Omental fat pad (tissue), 4 donors: ENCODE data around the gene ATG4A. TPM values are rescaled to one million over a fixed set of nuclear protein-coding genes. Genes with fewer than 3 reads are reported as not detected.

Experiments used
- ATAC-seq: fragments of 150-250 bp; one replicate; pipeline ENCODE4 v1.9.1; 2016; ENCODE audit warnings: mild to moderate bottlenecking, moderate library complexity; ENCODE audit not compliant: low FRiP score
- DNase-seq: peaks from one replicate; pipeline ENCODE4 v3.0.0-alpha.2; 2019; ENCODE audit warnings: low spot score
- total RNA-seq, 4 donors: library from RNA; depleted of rRNA; stranded (reverse); fragments of >200 nt; gene quantifications; one replicate each; pipeline ENCODE4 v1.1.0, GENCODE V29; 2016
- TF ChIP-seq, protein P1 (sequence below), 3 donors: fragments of 450-650 bp; IDR thresholded peaks; one replicate each; pipeline ENCODE4 v1.5.1; 2016 to 2017; ENCODE audit warnings: antibody characterized with exemption in 3 of 3, mild to moderate bottlenecking in 3 of 3, moderate library complexity in 2 of 3

ATG4A gene
- total RNA-seq, 4 donors from 2014 or later = 8.8 to 15.4 (median 10.8) TPM

DNA sequence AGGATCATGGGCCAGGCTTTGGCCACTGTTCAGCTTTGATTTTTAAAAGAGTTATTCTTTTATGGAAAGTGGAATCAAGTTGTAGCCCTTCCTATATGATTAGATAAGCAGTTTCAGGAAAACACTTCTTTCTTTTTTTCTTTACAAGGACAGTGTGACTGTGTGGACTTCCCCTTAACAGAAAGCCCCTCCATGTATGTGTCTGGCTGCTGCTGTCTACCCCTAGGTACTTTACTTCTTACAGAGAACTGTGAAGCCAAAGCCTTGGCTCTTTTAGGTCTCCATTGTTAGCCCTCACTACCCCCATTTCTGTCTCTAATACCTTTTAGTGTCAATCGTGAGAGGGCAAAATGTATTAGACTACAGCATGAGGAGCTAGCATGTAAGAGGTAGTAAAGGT lies 27.6 kb upstream of the ATG4A start:
- no peak for ATAC-seq

DNA sequence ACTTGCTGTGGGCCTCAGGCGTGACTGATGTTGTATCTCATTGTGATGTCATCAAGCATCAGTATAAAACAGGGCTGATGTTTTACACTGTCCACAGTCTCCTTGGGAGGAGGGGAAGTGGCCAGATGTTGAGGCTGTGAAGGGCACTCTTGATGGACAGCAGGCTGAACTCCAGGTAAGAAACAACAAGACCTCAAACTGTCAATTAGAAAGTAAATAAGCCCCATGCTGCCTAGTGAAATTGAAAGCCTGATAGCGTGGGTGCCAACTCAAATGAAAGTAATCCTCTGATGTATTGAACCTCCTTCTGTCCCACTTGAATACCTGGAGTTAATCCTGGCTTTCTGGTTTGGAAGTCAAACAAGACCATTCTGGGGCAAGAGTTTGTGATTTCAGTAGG lies 27.0 kb upstream of the ATG4A start:
- DNase-seq (no peak), ATAC-seq (no peak)
- TF ChIP-seq, protein P1, sequence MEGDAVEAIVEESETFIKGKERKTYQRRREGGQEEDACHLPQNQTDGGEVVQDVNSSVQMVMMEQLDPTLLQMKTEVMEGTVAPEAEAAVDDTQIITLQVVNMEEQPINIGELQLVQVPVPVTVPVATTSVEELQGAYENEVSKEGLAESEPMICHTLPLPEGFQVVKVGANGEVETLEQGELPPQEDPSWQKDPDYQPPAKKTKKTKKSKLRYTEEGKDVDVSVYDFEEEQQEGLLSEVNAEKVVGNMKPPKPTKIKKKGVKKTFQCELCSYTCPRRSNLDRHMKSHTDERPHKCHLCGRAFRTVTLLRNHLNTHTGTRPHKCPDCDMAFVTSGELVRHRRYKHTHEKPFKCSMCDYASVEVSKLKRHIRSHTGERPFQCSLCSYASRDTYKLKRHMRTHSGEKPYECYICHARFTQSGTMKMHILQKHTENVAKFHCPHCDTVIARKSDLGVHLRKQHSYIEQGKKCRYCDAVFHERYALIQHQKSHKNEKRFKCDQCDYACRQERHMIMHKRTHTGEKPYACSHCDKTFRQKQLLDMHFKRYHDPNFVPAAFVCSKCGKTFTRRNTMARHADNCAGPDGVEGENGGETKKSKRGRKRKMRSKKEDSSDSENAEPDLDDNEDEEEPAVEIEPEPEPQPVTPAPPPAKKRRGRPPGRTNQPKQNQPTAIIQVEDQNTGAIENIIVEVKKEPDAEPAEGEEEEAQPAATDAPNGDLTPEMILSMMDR (IDR thresholded peaks at IDR 0.05) = no peak

More for the DNA sequence above, 27.6 kb upstream of the ATG4A start:
- DNase-seq = no peak
- TF ChIP-seq, protein P1 (IDR thresholded peaks at IDR 0.05) = no peak

DNA sequence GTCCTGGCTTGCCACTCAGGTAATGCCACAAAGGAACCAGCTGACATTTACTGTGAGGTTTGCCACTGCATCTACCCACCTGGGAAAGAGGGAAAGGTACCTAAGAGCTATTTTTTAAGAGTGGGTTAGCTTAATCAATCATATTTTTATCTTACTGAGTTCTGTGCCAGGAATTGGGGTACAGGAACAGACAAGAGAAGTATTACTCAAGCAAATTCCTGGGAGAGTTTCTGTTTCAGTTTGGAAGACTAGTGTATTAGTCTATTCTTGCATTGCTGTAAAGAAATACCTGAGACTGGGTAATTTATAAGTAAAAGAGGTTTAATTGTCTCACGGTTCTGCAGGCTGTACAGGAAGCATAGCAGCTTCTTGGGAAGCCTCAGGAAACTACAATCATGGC lies 23.5 kb upstream of the ATG4A start:
- TF ChIP-seq, protein P1 (IDR thresholded peaks at IDR 0.05) = no peak
- no peak for ATAC-seq
- no peak for DNase-seq

DNA sequence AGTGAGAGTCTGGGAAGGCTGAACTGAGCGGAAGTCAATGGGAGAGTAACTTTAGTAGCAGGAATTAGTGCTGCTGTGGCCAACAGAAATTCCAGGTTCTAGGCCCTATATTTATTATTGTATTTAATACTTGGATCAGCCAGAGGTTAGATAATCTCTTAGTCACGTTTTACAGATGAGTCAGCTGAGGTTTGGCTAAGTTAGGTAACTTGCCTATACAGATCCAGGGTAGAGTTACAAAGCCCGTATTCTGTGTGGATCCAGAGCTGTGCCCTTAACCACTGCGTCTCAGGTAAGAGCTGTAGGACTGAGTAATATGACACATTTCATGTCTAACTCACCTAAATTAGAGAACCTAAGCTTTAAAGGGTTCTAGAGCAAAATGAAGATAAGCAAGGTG lies 20.7 kb upstream of the ATG4A start:
- DNase-seq (no peak), ATAC-seq (no peak)
- TF ChIP-seq, protein P1 (IDR thresholded peaks at IDR 0.05) = no peak

DNA sequence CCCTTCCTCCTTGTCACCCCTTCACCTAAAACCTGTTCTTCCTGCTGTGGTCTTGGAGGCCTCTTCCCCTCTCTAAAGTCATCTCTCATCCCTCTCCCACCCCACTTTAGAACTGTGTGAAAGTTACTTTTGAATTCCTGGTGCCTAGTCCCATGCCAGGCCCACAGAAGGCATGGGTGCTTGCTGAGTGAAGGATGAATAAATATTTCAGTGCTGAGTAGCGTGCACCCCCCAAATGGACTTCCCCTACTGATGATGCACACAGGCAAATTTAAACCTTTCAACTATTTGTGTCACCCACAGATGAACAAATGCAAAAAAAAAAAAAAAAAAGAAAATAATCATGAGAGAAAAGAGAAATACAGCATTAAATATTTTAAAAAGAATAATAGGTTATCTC lies 20.0 kb upstream of the ATG4A start:
- no peak for DNase-seq
- TF ChIP-seq, protein P1 (IDR thresholded peaks at IDR 0.05) = no peak
- ATAC-seq = no peak

DNA sequence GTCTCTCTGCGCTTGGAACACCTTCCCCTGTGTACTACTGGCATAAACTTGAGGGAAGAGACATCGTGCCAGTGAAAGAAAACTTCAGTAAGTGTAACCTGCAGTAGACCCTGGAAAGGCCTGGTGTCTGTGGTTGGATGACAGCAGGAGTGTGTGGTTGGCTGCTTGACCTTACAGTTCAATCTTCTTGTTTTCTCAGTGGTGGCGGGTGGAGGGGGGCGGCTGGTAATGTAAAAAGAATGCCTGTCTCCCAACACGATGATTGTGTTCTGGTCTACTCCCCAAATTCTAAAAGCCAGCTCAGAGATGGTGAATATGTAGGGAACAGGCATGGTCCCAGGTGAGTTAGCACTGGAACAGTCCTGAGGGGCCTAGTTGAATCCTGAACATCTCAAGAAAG lies 18.8 kb upstream of the ATG4A start:
- no peak for ATAC-seq
- TF ChIP-seq, protein P1 (IDR thresholded peaks at IDR 0.05) = no peak
- no peak for DNase-seq

DNA sequence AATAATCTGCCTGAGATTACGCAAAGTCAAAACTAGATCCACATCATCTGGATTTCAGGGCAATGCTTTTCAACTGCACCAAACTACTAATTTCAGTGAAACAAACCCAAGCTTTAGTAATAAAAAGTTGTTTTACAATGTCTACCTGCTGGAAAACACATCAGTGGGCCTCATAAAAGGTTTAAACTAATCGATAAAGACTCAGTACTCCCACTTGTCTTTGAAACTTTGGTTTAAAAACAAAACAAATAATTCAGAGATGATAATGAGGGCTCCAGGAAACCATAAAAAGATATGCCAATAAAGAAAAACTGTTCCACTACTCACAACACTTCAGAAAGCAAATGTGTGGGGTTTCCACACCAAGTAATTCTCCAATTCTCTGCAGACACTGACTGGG lies 10.5 kb upstream of the ATG4A start:
- TF ChIP-seq, protein P1 (IDR thresholded peaks at IDR 0.05) = no peak

More for the DNA sequence above, 10.5 kb upstream of the ATG4A start:
- ATAC-seq (no peak), DNase-seq (no peak)
